ENCODE data around the gene PRMT7. TPM values are rescaled to one million over a fixed set of nuclear protein-coding genes. Genes with fewer than 3 reads are reported as not detected.
A peak's percentile ranks its signal among the peaks of the same experiment; 100 is the strongest.

PRMT7 gene
- total and polyA plus RNA-seq, 8 donors = 29.0 to 66.3 (median 52.6) TPM

DNA sequence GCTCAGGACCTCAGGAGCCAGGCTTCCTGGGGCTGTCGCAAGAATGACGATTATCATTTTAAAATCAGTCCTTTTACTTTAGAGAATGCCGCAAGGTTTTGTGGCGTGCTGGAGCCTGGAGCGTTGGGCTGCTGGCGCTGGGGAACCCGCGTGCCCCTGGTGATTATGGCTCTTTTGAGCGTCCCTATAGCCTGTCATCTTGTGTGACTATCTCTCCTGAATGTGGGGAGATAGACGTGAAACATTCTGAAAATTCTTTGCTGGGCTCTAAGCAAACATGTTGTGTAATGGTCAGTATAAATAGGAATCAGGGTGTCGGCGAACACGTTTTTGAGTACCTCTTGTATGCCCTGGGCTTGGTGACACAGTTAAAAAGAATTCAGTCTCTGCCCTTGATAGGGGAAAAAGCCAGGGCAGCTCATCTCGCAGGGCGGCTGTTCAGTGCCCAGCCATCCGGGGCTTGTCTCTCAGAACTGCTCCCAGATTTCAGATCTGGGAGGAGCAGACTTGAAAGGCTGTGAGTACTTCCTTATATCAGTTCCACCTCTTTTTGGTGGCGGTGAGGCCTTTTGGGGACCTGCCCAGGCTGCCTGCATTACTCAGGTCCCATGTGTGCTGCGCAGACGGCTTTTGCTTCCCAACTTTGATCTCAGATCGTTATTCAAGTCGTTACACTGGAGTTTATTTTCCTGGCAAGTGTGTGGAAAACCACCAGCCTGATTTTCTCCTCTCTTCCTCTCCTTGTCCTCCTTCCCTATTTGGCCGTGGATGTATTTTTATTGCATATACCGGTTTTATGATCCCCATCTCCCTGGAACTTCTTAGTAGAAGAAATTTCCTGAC, 45.5 kb upstream of the PRMT7 start:
- TF ChIP-seq CTCF (IDR thresholded peaks at IDR 0.05) = no peak
- peak; percentile 26 to 85 (median 66) for DNase-seq
- peak; percentile 78 for ATAC-seq
- peaks cover 0 to 7% of the 10 kb centered on the region in 2 donors for H3K36me3 ChIP-seq
- H3K9me3 ChIP-seq = no peaks in the 10 kb centered on the region
- no peaks in the 10 kb centered on the region for H3K27me3 ChIP-seq
- peak overlapping the region; percentile 85 to 88 for H3K4me3 ChIP-seq
- intact Hi-C loops (cut with DNase I) = no loop called here
- peaks cover 16 to 38% of the 10 kb centered on the region in 2 donors for H3K4me1 ChIP-seq
- H3K27ac ChIP-seq = peak overlapping the region; percentile 96

GRCh38 chr16:68267612-68268405, 43.0 kb upstream of the PRMT7 start:
- Histone ChIP-seq H3K36me3 (no peaks in the 10 kb centered on the region), H3K27me3 (no peaks in the 10 kb centered on the region), H3K27ac (peak overlapping the region in 1 of 2 donors; percentile 13), H3K4me3 (no peak overlapping the region), H3K4me1 (peaks cover 16 to 46% of the 10 kb centered on the region in 2 donors), H3K9me3 (no peaks in the 10 kb centered on the region)
- intact Hi-C loops (cut with DNase I) = no loop called here
- TF ChIP-seq CTCF (IDR thresholded peaks at IDR 0.05) = no peak
- ATAC-seq (no peak), DNase-seq (no peak)

DNA sequence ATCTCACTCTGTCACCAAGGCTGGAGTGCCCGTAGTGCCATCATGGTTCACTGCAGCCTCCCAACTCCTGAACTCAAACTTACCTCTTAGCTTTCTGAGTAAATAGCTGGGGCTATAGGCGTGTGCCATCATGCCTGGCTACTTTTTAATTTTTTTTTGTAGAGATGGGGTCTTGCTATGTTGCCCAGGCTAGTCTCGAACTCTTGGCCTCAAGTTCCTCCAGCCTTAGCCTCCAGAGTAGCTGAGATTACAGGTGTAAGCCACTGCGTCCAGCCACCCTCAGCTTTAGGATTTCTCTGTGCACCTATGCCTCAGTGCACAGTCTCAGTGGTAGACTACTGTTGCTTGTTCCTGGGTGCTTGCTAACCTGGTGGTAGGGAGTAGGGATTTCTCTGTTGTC, 41.0 kb upstream of the PRMT7 start:
- Histone ChIP-seq H3K4me3 (no peak overlapping the region), H3K4me1 (peaks cover 12 to 43% of the 10 kb centered on the region in 2 donors), H3K27ac (no peak overlapping the region), H3K36me3 (peaks cover 0 to 16% of the 10 kb centered on the region in 2 donors), H3K9me3 (no peaks in the 10 kb centered on the region), H3K27me3 (no peaks in the 10 kb centered on the region)
- TF ChIP-seq CTCF (IDR thresholded peaks at IDR 0.05) = no peak
- no peak for ATAC-seq
- intact Hi-C loops (cut with DNase I) = no loop called here
- no peak for DNase-seq

DNA sequence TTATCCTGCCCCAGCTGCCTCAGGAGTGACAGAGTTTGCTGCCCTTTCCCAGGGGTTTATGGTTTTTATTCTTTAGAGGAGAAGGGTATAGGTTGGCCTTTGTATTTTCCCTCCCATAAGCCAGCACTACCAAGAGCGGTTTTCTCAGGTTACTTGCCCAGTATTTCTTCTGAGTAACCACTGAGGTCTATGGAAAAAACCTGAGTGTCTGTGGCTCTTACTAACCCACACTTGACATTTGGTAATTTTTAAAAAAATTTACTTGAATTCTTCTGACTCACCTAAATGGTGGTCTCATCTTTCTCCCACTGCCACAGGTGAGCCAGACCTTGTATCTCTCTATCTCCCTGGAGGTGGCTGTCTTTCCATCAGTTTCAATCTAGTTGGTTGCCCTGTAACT, 40.5 kb upstream of the PRMT7 start:
- no peak overlapping the region for H3K27ac ChIP-seq
- peaks cover 12 to 38% of the 10 kb centered on the region in 2 donors for H3K4me1 ChIP-seq
- ATAC-seq (no peak), DNase-seq (no peak)
- H3K9me3 ChIP-seq = no peaks in the 10 kb centered on the region
- peaks cover 0 to 21% of the 10 kb centered on the region in 2 donors for H3K36me3 ChIP-seq
- no peaks in the 10 kb centered on the region for H3K27me3 ChIP-seq
- H3K4me3 ChIP-seq = no peak overlapping the region
- intact Hi-C loops (cut with DNase I) = no loop called here
- no peak for TF ChIP-seq CTCF (IDR thresholded peaks at IDR 0.05)
